D341Med (cell line): ENCODE data around the gene AGTR1.
"Not testable (repeated sequence)": the region's sequence is repeated elsewhere in the genome, so short reads cannot be mapped to it uniquely, and the experiment has no call there.

Experiments
- DNase-seq: peaks from one replicate; pipeline ENCODE4 v3.0.0; 2012; ENCODE audit warnings: low spot score

AGTR1 gene

GRCh38 chr3:148758303-148758884, 60.7 kb downstream of the AGTR1 start:
- DNase-seq: no peak

- peak; percentile 41 for DNase-seq
Measured at GRCh38 chr3:148759430-148759829, 61.7 kb downstream of the AGTR1 start.

DNA sequence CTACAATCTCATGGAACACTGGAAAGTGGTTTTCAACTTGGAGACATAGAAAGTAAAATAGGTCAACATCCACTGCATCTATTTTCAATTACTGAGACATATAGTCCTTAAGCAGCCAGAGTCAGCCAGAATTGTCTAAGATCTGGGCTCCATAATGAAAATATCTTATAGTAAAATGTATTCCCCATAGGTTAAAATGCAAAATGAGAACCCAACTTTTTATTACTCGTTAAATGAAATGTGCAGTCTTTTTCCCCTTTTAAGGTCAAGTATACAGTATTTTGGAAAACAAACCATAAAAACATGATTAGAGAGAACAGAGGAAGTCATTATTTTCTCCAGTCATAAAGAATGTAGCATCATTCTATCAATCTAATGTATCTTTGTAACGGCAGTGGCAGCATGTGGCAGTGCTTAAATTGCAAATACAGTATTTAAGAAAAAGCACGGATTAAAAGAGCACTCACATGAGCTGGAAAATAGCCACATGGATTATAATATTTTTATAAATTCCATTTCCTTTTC, 65.5 kb downstream of the AGTR1 start:
- DNase-seq: no peak

GRCh38 chr3:148763986-148764935, 66.6 kb downstream of the AGTR1 start:
- DNase-seq: no peak

DNA sequence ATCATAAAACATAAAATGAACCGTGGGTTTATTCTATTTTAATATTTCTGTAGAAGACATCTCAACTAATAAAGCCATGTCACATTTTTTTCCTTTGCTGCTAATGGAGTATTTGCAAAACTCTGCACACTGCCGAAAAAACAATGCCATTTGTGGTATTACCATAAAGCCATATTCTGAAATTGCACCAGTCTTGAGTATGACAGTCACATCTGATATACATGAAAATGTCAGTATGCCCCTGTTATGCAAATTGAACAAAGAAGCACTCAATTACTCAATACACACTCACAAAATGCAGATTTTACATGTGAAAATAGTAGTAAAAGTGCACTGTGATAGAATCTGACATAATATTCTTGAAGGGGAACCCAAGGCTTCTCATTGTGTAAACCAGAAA, 74.7 kb downstream of the AGTR1 start:
- no peak for DNase-seq

DNA sequence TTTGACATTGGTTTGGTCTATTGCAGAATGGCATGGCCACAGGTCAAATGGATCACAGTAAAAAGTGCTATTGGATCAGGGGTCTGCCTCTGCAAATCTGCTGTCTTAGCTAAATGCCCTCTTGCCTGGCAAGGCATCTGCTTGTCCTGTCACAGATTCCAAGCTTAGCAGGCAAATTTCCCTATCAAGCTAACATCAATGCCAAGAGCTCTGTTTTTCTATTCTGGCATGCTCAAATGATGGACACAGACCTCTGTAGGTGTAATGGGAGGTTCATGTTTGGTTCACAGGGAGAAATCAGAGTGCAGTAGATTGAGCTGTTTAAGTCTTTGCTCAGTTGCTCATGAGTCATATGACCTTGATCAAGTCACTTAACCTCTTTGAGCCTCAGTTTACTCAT, 75.1 kb downstream of the AGTR1 start:
- no peak for DNase-seq

- DNase-seq: no peak
Measured at GRCh38 chr3:148773805-148774204, 76.1 kb downstream of the AGTR1 start.

DNA sequence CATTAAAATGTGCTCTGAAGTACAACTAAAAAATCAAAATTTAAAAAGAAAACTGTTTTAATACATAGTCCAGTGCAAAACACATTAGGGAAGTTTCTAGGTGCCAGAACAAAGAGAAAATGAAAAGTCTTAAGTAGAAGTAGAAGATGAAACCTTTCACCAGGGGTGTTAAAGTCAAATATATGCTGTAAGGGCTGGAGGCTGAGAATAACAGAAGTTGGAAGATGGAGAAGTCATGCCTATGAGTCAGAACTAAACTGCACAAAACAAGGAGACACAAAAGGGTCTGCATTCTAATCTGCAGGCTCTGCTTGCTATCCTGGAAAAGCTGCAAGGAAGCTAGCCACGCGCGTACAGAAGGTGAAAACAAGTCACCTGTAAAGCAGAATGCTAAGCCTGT, 81.2 kb downstream of the AGTR1 start:
- DNase-seq: no peak

GRCh38 chr3:148785026-148785425, 87.3 kb downstream of the AGTR1 start:
- DNase-seq: not testable (repeated sequence)

DNA sequence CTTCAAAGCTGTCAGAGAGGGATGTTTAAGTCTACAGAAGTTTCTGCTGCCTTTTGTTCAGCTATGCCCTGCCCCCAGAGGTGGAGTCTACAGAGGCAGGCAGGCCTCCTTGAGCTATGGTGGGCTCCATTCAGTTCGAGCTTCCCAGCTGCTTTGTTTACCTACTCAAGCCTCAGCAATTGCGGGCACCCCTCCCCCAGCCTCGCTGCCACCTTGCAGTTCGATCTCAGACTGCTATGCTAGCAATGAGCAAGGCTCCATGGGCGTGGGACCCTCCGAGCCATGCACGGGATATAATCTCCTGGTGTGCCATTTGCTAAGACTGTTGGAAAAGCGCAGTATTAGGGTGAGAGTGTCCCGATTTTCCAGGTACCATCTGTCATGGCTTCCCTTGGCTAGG, 88.5 kb downstream of the AGTR1 start:
- not testable (repeated sequence) for DNase-seq

DNA sequence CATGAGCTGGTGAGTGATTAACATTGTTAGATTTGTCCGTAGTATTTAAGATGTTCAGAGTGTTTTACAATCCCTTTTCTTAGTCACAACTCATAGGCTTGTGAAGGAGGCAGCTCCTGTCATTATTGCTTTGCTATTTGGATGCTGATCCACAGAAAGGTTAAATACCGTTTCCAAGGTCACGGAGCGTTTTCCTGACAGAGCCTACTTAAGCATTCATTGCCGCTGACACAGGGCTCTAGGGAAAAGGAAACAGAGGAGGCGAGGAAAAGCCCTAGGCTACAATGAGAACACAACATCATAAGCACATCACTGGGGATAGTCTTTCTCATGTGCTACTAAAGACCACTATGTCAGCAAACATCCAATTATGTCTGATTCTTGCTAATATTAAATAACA, 91.4 kb downstream of the AGTR1 start:
- no peak for DNase-seq

DNA sequence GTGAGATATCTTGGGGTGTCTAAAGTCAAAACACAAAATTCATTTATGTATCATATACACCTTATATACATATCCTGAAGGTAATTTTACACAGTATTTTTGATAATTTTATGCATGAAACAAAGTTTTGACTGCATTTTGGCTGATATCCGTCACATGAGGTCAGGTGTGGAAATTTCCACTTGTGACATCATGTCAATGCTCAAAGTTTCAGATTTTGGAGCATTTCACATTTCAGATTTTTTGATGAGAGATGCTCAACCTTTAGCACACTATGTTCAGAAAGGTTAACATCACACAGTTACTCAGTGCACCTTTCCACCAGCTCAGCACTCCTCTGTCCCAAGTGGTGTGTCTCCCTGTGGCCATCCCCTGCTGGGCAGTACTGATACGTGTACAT, 92.2 kb downstream of the AGTR1 start:
- DNase-seq: no peak

DNA sequence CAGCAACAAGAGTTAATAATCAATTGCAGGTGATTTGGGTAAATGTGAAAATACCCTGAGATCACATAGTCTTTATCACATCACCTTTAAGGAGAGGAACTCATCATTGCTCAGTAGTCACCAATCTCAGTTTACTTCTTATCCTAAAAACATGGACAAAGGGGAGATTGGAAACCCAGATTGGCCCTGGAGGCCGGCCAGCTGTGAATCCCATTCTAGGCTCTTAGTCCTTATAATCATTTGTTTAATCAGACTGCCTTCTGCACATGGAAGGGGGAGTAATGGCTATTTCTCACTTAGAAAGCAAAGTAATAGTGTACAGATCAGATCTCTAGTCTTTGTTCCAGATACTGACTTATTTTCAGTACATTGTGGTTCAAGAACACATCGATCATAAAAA, 92.7 kb downstream of the AGTR1 start:
- DNase-seq: no peak

GRCh38 chr3:148790851-148791735, 93.4 kb downstream of the AGTR1 start:
- DNase-seq: no peak

GRCh38 chr3:148791920-148792319, 94.2 kb downstream of the AGTR1 start:
- DNase-seq: no peak

- no peak for DNase-seq
Measured at GRCh38 chr3:148792516-148792915, 94.8 kb downstream of the AGTR1 start.
